HG03378 (cell line): Measurements from ENCODE around the gene CD82.

Experiments used
- ATAC-seq: cut with Tn5 transposase; IDR thresholded peaks from one replicate; pipeline ENCODE4 v1.9.1; 2021; ENCODE audit warnings: mild to moderate bottlenecking, moderate library complexity; ENCODE audit not compliant: unreplicated experiment

Gene CD82

DNA sequence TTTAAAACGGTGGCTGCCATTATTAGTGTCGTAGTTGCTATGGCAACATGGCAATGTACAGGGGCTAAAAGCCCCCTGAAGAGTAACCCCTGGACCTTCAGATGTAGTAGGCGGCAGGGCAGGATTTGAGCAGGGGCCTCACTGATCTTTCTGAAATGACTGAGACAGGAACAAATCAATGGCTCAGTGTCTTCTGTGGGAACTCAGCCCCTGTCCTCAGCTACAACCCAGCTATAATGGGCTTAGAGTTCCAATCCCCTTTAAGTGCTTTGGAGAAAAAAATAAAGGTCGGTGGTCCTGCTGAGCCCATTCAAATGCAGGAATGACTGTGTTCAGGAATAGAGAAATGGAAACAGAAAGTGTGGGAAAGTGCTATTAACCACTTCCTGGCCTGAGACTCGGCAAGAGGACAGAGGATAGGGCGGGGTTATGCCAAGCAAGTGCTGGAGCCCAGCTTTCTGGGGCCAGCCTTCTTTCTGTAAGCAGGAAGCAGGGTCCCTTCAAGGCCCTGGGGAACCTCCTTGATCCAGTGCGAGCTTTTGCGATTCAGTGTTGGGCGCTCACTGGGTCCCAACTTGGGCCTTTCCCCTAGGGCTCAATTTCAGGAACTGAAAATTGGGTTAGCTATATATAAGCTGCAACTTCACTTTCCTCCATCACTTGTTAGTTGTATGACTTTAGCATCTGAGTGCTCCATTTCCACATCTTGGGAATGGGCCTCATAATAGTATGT lies 6.1 kb upstream of the CD82 start:
- ATAC-seq, result peak; percentile 75

DNA sequence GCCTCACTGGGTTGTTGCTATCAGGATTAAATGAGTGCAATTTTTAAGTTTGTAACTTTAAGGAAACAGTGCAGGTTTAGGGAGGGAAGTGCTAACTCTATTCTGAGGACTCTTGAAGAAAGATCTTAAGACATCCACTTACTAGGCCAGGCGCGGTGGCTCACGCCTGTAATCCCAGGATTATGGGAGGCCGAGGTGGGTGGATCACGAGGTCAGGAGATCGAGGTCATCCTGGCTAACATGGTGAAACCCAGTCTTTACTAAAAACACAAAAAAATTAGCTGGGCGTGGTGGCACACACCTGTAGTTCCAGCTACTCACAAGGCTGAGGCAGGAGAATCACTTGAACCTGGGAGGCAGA lies 5.5 kb upstream of the CD82 start:
- ATAC-seq, result peak; percentile 1

DNA sequence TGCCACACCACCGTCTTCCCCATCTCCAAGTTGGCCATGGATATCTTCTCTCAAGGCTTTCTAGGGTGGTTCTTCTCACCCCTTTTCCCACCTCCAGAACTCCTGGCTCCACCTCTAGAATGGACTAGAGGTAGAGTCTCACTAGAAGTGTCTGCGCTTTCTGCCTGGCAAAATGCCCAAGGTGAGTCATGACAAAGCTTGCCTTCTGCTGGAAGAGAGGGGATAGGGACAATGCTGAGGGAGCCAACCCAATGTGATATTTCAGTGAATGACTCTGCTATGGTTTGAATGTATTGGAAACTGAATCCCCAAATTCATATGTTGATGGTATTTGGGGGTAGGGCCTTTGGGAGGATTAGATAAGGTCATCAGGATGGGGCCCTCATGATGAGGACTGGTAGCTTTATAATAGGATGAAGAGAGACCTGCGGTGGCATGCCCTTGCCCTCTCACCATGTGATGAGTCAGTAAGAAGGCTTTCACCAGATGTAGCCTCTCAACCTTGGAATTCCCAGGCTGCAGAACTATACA lies 4.1 kb upstream of the CD82 start:
- ATAC-seq, result no peak

DNA sequence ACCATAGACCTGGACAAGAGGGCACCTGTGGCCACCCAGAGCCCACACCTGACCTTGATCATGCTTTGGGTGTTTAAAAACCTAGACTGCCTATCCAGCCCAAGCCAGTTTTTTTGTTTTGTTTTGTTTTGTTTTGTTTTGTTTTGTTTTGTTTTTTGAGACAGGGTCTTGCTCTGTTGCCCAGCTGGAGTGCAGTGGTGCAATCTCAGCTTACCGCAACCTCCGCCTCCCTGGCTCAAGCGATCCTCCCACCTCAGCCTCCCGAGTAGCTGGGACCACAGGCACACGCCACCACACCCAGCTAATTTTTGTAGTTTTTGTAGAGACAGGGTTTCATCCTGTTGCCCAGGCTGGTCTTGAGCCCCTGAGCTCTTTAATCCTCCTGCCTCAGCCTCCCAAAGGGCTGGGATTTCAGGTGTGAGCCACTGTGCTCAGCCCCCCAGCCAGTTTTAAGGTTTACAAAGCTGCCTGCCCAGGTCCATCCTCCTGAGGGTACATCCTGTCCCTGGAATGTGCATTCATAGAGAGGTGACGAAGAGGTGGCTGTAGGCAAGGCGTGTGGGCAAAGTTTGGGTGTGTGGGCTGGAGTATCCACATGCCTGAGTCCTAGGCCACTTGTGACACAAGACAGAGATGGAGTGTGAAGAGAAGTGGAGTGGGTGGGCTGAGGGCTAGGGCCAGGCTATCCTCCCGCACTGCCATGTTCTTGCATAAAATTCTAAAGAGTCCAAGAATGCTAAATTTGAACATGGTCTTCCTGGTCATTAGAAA lies 3.3 kb upstream of the CD82 start:
- ATAC-seq, result no peak

DNA sequence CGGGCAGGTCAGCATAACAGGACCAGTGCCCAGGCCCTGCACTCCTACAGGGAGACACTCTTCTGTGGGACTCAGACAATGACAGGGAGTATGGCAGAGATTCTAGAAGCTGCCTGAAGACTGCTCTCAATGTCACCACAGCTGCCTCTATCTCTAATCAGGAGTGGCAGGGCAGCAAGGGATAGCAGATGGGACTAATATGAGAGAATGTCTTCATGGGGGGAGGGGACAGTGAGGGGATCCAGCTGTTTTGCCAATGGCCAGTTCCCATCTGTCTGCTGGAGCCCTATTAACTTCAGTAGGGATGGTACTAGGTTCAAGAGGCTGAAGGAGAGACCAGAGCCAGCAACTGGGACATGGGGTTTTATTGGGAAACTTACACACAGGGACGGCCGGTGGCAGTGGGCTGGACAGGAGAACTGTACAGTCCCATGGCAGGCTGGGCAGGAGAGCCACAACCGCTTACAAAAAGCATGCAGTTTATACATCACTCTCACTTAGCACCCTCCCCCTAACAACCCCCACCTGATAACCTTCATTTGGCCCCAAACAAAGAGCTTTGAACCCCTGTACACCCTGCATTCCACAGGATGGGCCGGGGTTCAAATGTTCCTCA lies 2.5 kb upstream of the CD82 start:
- ATAC-seq, result no peak

DNA sequence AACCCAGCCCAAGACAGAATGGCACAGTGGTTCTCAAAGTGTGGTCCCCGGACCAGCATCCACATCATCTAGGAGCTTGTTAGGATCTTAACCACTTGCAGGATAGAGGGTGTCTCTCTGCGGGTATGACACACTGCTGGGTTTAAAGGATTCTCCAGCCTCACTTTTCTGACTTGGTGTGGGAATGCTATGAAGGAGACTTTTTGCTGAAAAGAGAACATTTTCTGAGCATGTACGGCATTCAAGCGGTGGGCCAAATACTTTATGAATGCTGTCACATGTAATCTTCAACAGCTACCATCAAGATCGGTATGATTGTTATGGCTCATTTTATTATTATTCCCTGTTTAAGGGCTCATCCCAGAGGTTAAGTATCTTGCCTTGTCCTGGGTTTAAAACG lies 1.8 kb upstream of the CD82 start:
- no peak for ATAC-seq

DNA sequence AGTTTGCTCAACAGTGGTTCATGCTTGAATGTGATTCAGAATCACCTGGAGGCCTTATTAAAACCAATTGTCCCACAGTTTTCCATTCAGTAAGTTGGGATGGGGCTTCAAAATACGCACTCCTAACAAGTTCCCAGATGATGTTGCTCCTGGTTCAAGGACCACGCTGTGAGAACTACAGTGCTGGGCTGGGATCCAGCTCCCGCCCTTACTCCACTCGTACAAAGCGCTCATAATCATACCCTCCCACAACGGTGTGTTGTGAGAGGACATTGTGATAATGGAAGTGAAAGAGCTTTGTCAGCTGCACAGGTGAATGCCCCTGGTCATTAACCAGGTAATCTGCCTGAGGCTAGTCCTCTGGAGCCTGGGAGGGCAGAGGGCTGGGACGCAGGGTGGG lies 1.3 kb upstream of the CD82 start:
- no peak for ATAC-seq

DNA sequence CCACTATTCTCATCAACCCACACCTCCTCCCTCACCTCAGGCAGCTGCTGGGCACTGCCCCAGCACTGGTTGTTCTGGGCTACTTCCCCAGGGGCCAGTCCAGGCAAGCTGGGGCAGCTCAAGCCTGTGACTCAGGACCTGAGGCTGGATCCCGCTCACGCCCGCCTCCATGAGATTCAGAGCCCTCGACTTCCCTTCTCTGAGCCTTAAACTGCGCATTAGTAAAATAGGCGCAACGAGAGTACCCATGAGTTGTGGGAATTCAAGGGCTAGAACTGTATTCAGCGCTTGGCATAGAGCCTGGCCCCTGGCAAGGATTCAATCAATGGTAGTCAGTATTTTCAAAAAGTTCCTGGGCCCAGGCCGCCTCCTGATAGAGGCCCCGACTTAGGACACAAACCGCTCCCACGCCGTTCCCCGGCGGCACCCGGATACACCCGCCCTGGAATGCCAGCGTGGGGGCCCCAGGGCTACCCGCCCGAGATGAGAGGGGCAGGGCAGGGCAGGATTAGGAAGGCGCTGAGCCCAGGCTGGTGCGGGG lies 723 bp upstream of the CD82 start:
- no peak for ATAC-seq

DNA sequence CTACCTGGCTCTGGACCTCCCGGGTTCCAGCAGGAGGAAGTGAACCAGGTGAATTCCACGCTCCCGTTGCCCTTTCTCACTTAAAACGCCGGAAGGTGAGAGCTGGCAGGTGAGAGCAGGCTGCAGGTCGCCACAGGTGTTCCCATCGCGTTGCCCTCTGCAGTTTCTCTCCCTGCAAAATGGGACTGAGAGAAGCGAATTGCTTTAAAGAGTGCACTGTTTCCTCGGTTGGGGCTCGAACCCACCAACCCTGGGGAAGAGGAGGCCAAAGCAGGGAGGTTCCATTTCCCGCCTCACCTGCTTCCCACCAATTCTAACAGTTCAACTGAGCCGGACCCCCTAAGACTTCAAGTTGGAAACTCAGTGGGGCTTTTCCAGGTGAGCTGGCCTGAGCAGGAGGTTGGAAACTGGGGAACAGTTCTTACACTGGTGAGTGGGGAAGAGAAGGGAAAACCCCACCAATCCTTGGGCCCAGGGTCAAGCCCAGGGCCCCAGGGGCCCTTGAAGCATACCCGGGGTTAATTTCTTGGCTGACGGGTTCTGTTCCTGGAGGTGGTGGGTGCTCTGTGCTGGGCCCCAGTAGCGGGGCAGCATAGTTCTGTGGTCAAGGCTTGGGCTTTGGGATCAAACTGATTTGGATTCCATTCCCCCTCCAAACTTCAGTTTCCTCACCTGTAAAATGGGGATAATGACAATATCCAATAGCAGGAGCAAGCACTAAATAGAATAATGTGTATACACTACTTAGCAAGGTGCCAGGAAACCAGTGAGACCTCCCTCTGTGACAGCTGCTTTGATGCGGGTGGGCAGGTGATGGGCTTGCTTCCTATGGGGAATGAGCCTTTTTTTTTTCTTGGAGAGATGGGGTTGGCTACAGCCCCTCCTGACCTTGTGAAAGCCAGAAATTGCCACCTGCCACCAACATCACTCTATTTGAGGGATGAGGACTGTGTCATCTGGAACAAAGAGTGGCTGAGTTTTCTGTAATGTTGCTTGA lies 788 bp downstream of the CD82 start:
- ATAC-seq, result no peak

DNA sequence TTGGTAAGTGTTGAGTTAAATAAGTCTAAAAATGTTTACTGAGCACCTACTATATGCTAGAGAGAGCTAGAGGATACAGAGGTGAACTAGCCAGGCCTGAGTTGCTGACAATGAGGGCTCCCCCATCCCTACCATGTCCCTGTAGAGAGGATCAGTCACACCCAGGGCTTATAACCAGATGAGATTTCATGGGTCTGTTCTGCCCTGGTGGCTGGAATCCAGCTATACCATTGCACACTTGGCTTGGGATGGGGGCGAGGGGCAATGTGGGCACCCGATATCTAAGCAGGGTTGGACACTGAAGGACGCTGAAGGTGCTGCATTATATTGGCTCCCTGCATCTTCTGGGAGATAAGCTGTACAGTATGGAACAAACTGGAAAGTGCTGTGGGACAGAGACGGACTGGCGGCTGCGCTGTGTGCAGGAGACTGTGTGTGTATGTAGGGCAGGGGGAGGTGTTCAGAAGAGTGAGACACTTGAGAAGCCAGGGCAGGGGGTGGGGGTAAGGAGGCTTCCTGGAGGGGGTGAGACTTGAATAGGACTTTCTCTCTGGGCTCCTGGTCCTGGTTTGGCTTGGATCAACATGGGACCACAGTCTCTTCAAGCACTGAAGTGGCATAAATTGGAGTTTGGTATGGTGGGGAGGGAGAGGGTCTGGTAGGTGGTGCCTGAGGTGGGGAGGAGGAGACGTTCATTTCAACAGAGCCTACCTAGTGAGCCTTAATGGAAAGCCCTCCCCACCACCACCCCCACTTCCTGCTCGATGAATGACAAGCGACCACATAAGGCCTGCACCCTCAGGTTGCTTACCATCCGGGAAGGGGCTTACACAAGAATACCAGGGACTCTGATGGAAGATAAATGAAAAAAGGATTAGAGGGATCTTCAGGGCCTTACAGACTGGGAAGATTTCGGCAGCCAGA lies 1.8 kb downstream of the CD82 start:
- ATAC-seq, result no peak

DNA sequence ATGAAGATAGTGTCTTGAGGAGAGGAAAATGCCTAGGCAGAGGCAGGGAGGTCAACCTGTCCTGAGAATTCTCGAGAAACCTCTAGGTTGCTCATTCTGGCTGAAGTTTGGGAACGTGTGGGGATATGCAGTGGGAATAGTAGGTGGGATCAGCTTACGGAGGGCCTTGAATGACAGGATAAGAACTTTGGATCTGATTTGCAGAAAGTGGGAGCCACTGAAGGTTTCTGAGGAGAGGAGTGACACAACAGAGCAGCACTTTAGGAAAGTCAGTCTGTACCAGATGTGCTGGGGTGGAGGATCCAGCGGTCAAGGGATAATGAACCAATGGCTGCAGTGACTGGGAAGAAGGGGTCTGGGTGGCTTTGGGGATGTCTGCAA lies 2.4 kb downstream of the CD82 start:
- ATAC-seq, result no peak

DNA sequence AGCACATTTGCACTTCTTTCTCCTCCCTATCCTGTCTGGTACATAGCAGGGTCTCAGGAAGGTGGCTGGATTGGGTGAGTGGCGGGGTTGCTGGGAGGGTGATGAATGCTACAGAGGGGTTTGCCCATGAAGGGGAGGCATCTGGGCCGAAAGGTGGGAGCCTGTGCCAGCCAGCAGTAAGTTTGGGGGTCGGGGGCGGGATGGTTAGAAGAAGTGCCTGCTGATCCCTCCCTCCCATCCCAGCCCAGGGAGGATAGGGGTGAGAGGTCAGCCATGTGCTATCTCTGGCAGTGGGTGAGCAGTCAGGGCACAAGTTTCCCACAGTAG lies 2.8 kb downstream of the CD82 start:
- ATAC-seq, result no peak

DNA sequence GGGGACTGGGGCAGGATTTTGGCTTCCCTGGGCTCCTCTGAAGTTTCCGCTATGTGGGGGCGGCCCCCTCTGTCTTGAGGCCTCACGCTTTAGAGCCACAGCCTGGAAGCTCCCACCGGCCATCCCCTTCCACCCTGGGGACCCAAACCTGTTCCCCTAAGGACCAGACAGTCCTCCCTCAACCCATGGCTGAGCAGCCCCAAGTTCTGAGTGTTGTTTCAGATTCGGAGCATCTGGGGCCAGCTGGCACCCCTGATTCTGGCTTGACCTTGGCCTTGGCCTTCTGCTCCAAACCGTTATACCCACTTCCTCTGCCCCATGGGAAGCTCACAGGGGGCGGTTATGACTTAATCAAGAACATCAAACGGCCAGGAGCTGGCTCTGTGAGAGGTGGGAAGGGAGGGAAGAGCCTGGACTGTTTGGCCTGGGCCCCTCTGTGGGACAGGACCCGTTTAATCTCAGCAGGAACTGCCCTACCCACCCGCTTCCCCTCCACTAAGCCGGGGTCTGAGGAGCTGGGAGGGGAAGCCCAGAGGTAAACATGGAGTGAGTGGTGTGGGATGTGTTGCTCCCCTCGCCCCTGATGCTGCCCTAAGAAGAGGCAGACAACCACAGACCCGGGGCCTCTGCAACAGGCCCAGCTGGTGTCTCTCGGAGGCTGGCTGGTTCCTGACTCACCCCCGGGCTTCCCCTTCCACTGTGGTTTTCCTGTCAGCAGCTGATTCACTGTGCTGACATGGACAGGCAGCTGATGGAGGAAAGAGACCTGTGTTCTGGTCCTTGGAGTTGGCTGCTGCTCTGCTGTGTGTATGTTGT lies 3.4 kb downstream of the CD82 start:
- peak; percentile 51 for ATAC-seq

DNA sequence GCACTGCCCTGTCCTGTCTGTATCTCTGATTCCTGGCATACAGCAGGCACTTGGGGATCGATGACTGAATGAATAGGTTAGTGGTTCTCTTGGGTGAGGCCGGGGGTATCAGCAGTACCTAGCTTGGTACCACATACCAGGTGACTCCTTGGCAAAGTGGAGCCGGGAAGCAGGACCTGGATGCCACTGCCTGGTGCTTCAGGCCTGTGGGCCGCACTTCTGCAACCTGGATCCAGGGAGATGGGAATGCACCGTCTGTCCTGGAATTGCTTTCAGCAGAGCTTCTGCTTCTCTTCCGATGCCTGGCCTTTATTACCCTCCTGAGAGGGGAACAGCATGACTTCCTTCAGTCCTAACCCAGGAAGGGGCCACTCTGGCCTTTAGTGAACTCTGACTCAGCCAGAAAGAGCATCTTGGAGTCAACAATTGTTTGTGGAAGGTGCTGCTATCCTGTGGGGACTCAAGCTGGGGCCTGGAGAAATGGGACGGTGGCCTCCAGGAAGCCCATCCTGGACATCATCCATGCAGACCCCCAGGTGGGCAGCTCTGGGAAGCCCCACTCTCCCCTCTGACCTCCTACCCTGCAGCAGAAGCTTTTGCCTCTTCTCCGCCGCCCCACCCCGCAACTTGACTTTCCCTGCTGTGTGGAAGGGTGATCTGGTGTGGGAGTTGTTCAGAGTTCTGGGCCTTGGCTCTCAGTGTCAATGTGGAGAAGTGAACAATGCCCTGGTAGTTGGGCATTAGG lies 5.1 kb downstream of the CD82 start:
- no peak for ATAC-seq

DNA sequence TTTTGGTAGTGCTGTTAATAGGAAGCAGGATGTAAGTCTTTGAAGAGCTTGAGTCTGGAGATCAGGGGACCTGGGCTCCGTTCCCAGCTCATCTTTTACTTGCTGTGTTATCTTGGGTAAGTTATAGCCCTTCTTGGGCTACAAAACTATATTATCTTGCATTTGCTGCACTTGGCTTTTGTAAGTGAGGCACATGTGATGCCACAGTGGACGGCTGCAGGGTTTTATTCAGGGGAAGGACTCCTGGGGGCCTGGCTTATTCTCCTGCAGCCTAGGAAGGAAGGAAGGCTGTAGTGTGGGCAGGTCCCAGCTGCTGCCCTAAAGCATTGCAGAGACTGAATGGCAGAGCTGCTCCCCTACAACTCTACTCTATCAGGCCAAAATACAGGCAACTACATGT lies 6.4 kb downstream of the CD82 start:
- ATAC-seq, result no peak

DNA sequence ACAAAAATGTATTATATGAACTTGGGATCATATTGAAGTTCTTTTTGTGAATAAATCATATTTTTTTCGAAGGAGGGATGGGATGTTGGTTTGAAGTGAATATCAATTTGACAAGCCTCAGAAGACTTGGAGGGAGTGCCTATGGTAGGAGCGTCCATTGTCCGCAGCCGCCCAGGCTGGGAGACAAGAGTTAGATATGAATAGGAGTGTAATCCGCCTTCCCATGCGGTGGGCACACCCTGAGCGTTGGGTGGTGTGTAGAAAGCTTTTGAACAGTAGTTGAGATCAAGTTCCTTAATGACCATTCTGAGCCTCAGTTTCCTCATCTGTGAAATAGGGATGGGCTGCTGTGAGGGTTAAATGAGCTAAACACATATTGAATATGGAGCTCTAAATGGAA lies 7.0 kb downstream of the CD82 start:
- ATAC-seq, result no peak

DNA sequence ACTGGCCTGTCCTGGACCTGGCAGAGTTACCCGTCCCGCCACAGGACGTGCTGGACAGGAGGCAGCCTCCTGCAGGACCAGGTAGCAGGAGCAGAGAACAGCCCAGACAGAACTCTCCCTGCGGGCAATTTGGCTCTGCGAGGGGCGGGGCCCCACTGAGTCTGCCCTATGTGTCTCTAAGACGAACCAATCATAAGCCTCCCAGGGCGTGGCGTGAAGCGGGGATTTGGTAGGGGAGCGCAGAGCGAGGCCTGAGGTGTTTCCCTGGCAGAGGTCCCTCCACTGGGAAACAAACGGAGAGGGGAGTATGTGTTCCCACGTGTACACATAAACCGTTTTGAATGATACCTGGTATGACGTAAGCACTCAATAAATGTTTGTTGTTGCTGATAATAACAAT lies 7.4 kb downstream of the CD82 start:
- no peak for ATAC-seq

DNA sequence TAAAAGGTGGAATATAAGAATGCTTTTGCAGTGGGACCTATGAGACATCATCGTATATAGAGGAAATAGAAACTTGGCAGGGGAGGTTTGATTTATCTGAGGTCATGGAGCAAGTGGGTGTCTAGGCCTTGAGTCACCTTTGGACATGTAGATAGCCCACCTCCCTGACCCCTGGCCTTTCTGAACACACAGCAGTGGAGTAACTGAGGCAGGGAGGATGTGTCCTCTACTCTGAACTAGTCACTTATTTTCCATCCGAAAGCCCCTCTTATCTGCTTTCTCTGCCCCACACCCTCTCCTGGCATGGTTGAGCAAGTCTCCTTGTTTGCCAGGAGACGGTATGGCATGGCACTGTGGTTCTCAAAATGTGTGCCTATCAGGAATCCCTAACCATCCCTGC lies 7.9 kb downstream of the CD82 start:
- ATAC-seq, result no peak
